GM21528 (cell line): ENCODE results near the gene FAF2.

Source experiments
- ATAC-seq: cut with Tn5 transposase; IDR thresholded peaks from one replicate; pipeline ENCODE4 v1.9.1; 2021; ENCODE audit warnings: mild to moderate bottlenecking, moderate library complexity; ENCODE audit not compliant: unreplicated experiment, low FRiP score

Gene FAF2

GRCh38 chr5:176529741-176530141, 81.6 kb downstream of the FAF2 start:
- no peak for ATAC-seq

- no peak for ATAC-seq
Observed at GRCh38 chr5:176530393-176530982, 82.3 kb downstream of the FAF2 start.

GRCh38 chr5:176530983-176531901, 83.1 kb downstream of the FAF2 start:
- ATAC-seq = no peak

GRCh38 chr5:176531902-176532493, 83.8 kb downstream of the FAF2 start:
- ATAC-seq = no peak

GRCh38 chr5:176532795-176533194, 84.6 kb downstream of the FAF2 start:
- ATAC-seq = no peak

- no peak for ATAC-seq
Observed at GRCh38 chr5:176533390-176533789, 85.2 kb downstream of the FAF2 start.

- no peak for ATAC-seq
Observed at GRCh38 chr5:176533894-176534611, 85.9 kb downstream of the FAF2 start.

- no peak for ATAC-seq
Observed at GRCh38 chr5:176534640-176535039, 86.5 kb downstream of the FAF2 start.

GRCh38 chr5:176535101-176535663, 87.0 kb downstream of the FAF2 start:
- no peak for ATAC-seq

GRCh38 chr5:176535664-176536131, 87.5 kb downstream of the FAF2 start:
- no peak for ATAC-seq

- ATAC-seq = peak; percentile 26
Observed at GRCh38 chr5:176536132-176536901, 88.1 kb downstream of the FAF2 start.

- ATAC-seq = peak; percentile 54
Observed at GRCh38 chr5:176536902-176537553, 88.8 kb downstream of the FAF2 start, which contains the start of gene RNF44. Gene RNF44 (minus strand): TSS chr5:176537402. CDS start chr5:176532472, 4,930 bp downstream.

- peak; percentile 65 for ATAC-seq
Observed at GRCh38 chr5:176537554-176538229, 89.5 kb downstream of the FAF2 start.

GRCh38 chr5:176538230-176538988, 90.2 kb downstream of the FAF2 start:
- no peak for ATAC-seq

GRCh38 chr5:176538989-176539384, 90.8 kb downstream of the FAF2 start:
- no peak for ATAC-seq

GRCh38 chr5:176540476-176540899, 92.3 kb downstream of the FAF2 start:
- ATAC-seq = no peak

- ATAC-seq = no peak
Observed at GRCh38 chr5:176540956-176541337, 92.8 kb downstream of the FAF2 start.
